ENCODE data around the gene NLRC5. TPM values are rescaled to one million over a fixed set of nuclear protein-coding genes. Genes with fewer than 3 reads are reported as not detected.

Gene NLRC5
- total and polyA plus RNA-seq, 9 of the 15 experiments (the other 6 are each of a cell fraction or from before 2014, with no cell fraction given): 0.59 to 0.71 TPM; not detected in 7

DNA sequence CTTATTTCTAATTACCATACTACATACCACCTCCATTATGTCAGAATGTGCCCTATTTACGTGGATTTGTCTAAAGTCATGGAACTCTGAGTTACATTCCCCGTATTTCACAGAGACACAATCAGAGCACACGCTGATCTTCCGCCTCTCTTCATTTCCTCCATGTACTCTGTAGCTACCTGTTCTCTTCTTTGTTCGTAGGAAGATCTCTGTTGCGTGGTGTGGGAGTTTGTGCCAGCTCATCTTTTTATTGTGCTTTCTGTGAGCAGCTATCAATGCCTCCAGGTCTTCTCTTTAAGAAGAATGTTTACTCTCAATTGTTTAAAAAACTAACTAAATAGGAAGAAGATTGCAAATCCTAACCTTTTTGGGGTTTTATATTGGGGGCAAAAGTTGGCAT is 26.9 kb downstream of the NLRC5 start:
- intact Hi-C loops (cut with micrococcal nuclease) (loop anchor here (5.0 kb wide), 1 partner anchor 54 kb away; the partner anchor contains the start of gene CETP), in situ Hi-C loops (cut with MboI) (no loop called here)
- POLR2A ChIA-PET: no interaction called here
- Histone ChIP-seq H3K27me3 (ENCODE audit: control insufficient read depth in 2 of 2, insufficient read depth in 2 of 2, low read length in 2 of 2) (peaks cover 21 to 35% of the 10 kb centered on the region in 2 experiments), H3K9ac (ENCODE audit: insufficient read depth in 1 of 2, low read depth in 2 of 2, low read length in 2 of 2) (no peak overlapping the region), H3K9me3 (replicated peaks; ENCODE audit: control insufficient read depth, insufficient read depth, low read depth, low read length) (no peaks in the 10 kb centered on the region), H2AFZ (ENCODE audit: low read depth, low read length) (no peak overlapping the region), H3K36me3 (ENCODE audit: control insufficient read depth, insufficient read depth, low read length) (no peaks in the 10 kb centered on the region), H3K27ac (ENCODE audit: extremely low read depth, low read depth, low read length) (no peak overlapping the region), H4K20me1 (replicated peaks; ENCODE audit: control insufficient read depth, insufficient read depth, low read length) (no peaks in the 10 kb centered on the region), H3K4me2 (ENCODE audit: insufficient read depth, low read length) (no peak overlapping the region), H3K9me1 (ENCODE audit: control insufficient read depth, insufficient read depth, low read length) (no peaks in the 10 kb centered on the region), H3K4me1 (replicated peaks in 1 of 2; ENCODE audit: control insufficient read depth in 2 of 2, insufficient read depth in 2 of 2, low read length in 2 of 2) (no peaks in the 10 kb centered on the region), H3K79me2 (ENCODE audit: control insufficient read depth, insufficient read depth, low read length) (no peaks in the 10 kb centered on the region), H3K4me3 (no peak overlapping the region)
- CTCF ChIA-PET (ENCODE audit: low intra/inter-chr PET ratio): no interaction called here
- TF ChIP-seq ZNF79 (CRISPR knock-in tag; IDR thresholded peaks at IDR 0.05; ENCODE audit: low read depth): no peak
- no peak for TF ChIP-seq HMG20A (CRISPR knock-in tag; conservative IDR thresholded peaks at IDR 0.05)
- no peak for ATAC-seq
- DNase-seq (ENCODE audit: extremely low read depth in 1 of 4, low spot score in 3 of 4): no peak
- no peak for FAIRE-seq
- 7% methylated on average over 6 of the region's 6 CpGs for WGBS (ENCODE audit: insufficient coverage, low coverage, missing lambda C conversion rate)
- no TSS peak for BruUV-seq (replicated peaks)

DNA sequence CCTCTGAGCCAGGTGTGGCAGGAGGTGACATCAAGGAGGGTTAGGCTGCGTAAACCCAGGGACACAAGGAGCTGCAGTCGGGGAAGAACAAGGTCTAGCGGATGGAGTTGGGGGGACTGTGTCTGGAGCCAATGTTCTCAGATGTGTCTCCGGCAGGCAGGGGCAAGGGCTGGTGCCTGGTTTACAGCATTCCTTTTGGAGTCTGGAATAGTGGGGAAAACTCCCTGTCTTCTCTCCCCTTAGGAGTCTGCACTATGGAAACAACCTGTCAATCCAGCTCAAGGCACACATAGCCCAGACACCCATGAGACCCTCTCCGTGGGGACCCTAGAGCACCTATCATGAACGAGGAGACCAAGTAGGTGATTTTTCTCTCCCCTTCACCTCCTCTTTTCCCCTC is 27.5 kb downstream of the NLRC5 start:
- no peak for FAIRE-seq
- H3K27me3 ChIP-seq (ENCODE audit: control insufficient read depth in 2 of 2, insufficient read depth in 2 of 2, low read length in 2 of 2): peaks cover 25 to 40% of the 10 kb centered on the region in 2 experiments
- H3K36me3 ChIP-seq (ENCODE audit: control insufficient read depth, insufficient read depth, low read length): no peaks in the 10 kb centered on the region
- WGBS (ENCODE audit: insufficient coverage, low coverage, missing lambda C conversion rate): 1% methylated on average over 6 of the region's 6 CpGs
- H4K20me1 ChIP-seq (replicated peaks; ENCODE audit: control insufficient read depth, insufficient read depth, low read length): no peaks in the 10 kb centered on the region
- POLR2A ChIA-PET: interaction anchor here (0.6 kb wide), 1 partner anchor 335 kb away, joined by 3 read pairs; no protein-coding TSS in a partner anchor
- H3K9ac ChIP-seq (ENCODE audit: insufficient read depth in 1 of 2, low read depth in 2 of 2, low read length in 2 of 2): no peak overlapping the region
- no peaks in the 10 kb centered on the region for H3K79me2 ChIP-seq (ENCODE audit: control insufficient read depth, insufficient read depth, low read length)
- intact Hi-C loops (cut with micrococcal nuclease) (loop anchor here (5.0 kb wide), 1 partner anchor 55 kb away; the partner anchor contains the start of gene CETP), in situ Hi-C loops (cut with MboI) (no loop called here)
- no peak overlapping the region for H2AFZ ChIP-seq (ENCODE audit: low read depth, low read length)
- ATAC-seq: no peak
- no peaks in the 10 kb centered on the region for H3K9me3 ChIP-seq (replicated peaks; ENCODE audit: control insufficient read depth, insufficient read depth, low read depth, low read length)
- no peaks in the 10 kb centered on the region for H3K4me1 ChIP-seq (replicated peaks in 1 of 2; ENCODE audit: control insufficient read depth in 2 of 2, insufficient read depth in 2 of 2, low read length in 2 of 2)
- no peak overlapping the region for H3K4me2 ChIP-seq (ENCODE audit: insufficient read depth, low read length)
- no TSS peak for BruUV-seq (replicated peaks)
- CTCF ChIA-PET (ENCODE audit: low intra/inter-chr PET ratio): no interaction called here
- no peaks in the 10 kb centered on the region for H3K9me1 ChIP-seq (ENCODE audit: control insufficient read depth, insufficient read depth, low read length)
- no peak overlapping the region for H3K4me3 ChIP-seq
- no peak overlapping the region for H3K27ac ChIP-seq (ENCODE audit: extremely low read depth, low read depth, low read length)
- no peak for DNase-seq (ENCODE audit: extremely low read depth in 1 of 4, low spot score in 3 of 4)
- TF ChIP-seq, protein P1, sequence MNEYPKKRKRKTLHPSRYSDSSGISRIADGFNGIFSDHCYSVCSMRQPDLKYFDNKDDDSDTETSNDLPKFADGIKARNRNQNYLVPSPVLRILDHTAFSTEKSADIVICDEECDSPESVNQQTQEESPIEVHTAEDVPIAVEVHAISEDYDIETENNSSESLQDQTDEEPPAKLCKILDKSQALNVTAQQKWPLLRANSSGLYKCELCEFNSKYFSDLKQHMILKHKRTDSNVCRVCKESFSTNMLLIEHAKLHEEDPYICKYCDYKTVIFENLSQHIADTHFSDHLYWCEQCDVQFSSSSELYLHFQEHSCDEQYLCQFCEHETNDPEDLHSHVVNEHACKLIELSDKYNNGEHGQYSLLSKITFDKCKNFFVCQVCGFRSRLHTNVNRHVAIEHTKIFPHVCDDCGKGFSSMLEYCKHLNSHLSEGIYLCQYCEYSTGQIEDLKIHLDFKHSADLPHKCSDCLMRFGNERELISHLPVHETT (CRISPR knock-in tag; conservative IDR thresholded peaks at IDR 0.05 in 1 of 2, IDR thresholded peaks at IDR 0.05 in 1 of 2): no peak
- no peak for TF ChIP-seq ZNF239 (CRISPR knock-in tag; IDR thresholded peaks at IDR 0.05)
- no peak for TF ChIP-seq YBX1 (IDR thresholded peaks at IDR 0.05)
- no peak for TF ChIP-seq CEBPG (CRISPR knock-in tag; IDR thresholded peaks at IDR 0.05)
- TF ChIP-seq CEBPG (tag; conservative IDR thresholded peaks at IDR 0.05 in 1 of 2, IDR thresholded peaks at IDR 0.05 in 1 of 2): no peak
- TF ChIP-seq COPS2 (conservative IDR thresholded peaks at IDR 0.05): no peak
- no peak for TF ChIP-seq XRCC5 (IDR thresholded peaks at IDR 0.05; ENCODE audit: low read depth, low read length)
- no peak for TF ChIP-seq ZNF780A (CRISPR knock-in tag; IDR thresholded peaks at IDR 0.05)
- no peak for TF ChIP-seq RCOR1 (IDR thresholded peaks at IDR 0.05; ENCODE audit: borderline replicate concordance in 1 of 2, low read depth in 2 of 2, low read length in 2 of 2)
